OCI-LY1 (cell line): ENCODE data around the gene KAT2A.
"Not testable (repeated sequence)": the region's sequence is repeated elsewhere in the genome, so short reads cannot be mapped to it uniquely, and the experiment has no call there.

ENCODE experiments used
- H2AFZ ChIP-seq: fragments of 200-600 bp; sonication (generic), shearing (Covaris generic); 2 replicates; pipeline ENCODE4 v1.6.0; 2014; ENCODE audit warnings: antibody characterized with exemption, mild to moderate bottlenecking, low read length
- H3F3A ChIP-seq: fragments of 200-600 bp; sonication (generic), shearing (Covaris generic); 2 replicates; pipeline ENCODE4 v1.6.0; 2014; ENCODE audit warnings: mild to moderate bottlenecking, antibody characterized with exemption, low read length, moderate library complexity; ENCODE audit not compliant: insufficient read depth
- H3K27ac ChIP-seq: fragments of 200-600 bp; sonication (generic); 2 replicates; pipeline ENCODE4 v1.5.1; 2014; ENCODE audit warnings: low read length, mixed run types, mild to moderate bottlenecking, low read depth; ENCODE audit not compliant: poor library complexity, severe bottlenecking
- H3K27me3 ChIP-seq: fragments of 200-600 bp; sonication (generic); 2 replicates; pipeline ENCODE4 v1.6.0; 2014; ENCODE audit warnings: antibody characterized with exemption, mild to moderate bottlenecking, low read length, moderate library complexity; ENCODE audit not compliant: insufficient read depth
- H3K36me3 ChIP-seq: fragments of 200-600 bp; sonication (generic); 2 replicates; pipeline ENCODE4 v1.6.1; 2014; ENCODE audit warnings: mild to moderate bottlenecking, antibody characterized with exemption, low read length, moderate library complexity, mixed read lengths; ENCODE audit not compliant: insufficient read depth
- H3K4me1 ChIP-seq: fragments of 200-600 bp; sonication (generic); 2 replicates; pipeline ENCODE4 v1.5.1; 2014; ENCODE audit warnings: mild to moderate bottlenecking, low read length, moderate library complexity; ENCODE audit not compliant: insufficient read depth, severe bottlenecking
- H3K4me2 ChIP-seq: fragments of 200-600 bp; sonication (generic), shearing (Covaris generic); 2 replicates; pipeline ENCODE4 v1.6.1; 2014; ENCODE audit warnings: low read length
- H3K4me3 ChIP-seq: fragments of 200-600 bp; sonication (generic); 2 replicates; pipeline ENCODE4 v1.5.1; 2014; ENCODE audit warnings: low read length, low read depth, mild to moderate bottlenecking, mixed read lengths; ENCODE audit not compliant: poor library complexity, severe bottlenecking
- H3K79me2 ChIP-seq: fragments of 200-600 bp; shearing (Covaris generic); 2 replicates; pipeline ENCODE4 v1.6.1; 2016; ENCODE audit warnings: mixed run types, low read length, mixed read lengths; ENCODE audit not compliant: insufficient read depth
- H3K9ac ChIP-seq: fragments of 200-600 bp; sonication (generic), shearing (Covaris generic); 2 replicates; pipeline ENCODE4 v1.6.1; 2014; ENCODE audit warnings: mild to moderate bottlenecking, low read length, mixed read lengths
- H3K9me2 ChIP-seq: fragments of 200-600 bp; sonication (generic), shearing (Covaris generic); 2 replicates; pipeline ENCODE4 v1.6.1; 2014; ENCODE audit warnings: low read depth, mild to moderate bottlenecking, low read length, mixed read lengths
- H3K9me3 ChIP-seq: fragments of 200-600 bp; shearing (Covaris generic); 2 replicates; pipeline ENCODE4 v1.6.1; 2014; ENCODE audit warnings: low read length, mixed read lengths
- H4K20me1 ChIP-seq: fragments of 200-600 bp; sonication (generic), shearing (Covaris generic); 2 replicates; pipeline ENCODE4 v1.6.0; 2016; ENCODE audit warnings: mild to moderate bottlenecking, low read length; ENCODE audit not compliant: insufficient read depth
- CTCF ChIP-seq: fragments of 200-600 bp; sonication (generic), shearing (Covaris generic); IDR thresholded peaks from 2 replicates; pipeline ENCODE4 v1.5.1; 2017; ENCODE audit warnings: mild to moderate bottlenecking, antibody characterized with exemption, low read length, moderate library complexity, mixed read lengths
- EZH2 ChIP-seq: fragments of 200-600 bp; sonication (generic), shearing (Covaris generic); IDR thresholded peaks from 2 replicates; pipeline ENCODE4 v1.8.0; 2017; ENCODE audit warnings: borderline replicate concordance, mixed run types, mild to moderate bottlenecking, antibody characterized with exemption, low read length, moderate library complexity, mixed read lengths

The KAT2A gene

DNA sequence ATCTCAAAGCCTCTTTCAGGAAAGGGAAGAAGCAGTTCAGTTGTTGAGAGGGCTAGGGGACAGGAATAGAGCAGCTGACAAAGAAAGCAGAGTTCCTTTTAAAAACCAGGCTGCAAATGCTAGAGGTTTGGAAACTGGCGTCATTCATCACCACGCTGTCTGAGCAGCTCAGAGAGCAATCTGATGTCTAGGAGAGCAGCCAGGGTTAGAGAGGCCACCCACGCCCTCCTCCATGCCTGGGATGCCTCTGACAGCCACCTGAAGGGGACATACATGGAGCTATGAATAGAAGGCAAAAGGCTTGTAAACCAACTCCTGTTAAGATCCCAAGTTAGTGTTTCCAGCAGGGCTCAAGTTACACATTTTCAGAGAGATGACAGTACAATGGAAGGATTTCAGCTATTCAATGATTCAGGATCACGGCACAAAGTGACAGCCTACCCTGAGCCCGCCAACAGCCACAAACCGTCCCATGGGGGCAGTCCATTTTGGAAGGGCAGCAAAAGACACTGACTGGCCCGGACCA, 21.3 kb upstream of the KAT2A start:
- Histone ChIP-seq H2AFZ (no peak overlapping the region), H3K4me2 (no peak overlapping the region), H3K79me2 (peaks cover 16% of the 10 kb centered on the region), H3K9ac (no peak overlapping the region), H3K4me3 (no peak overlapping the region), H3K4me1 (peaks cover 25% of the 10 kb centered on the region), H4K20me1 (no peaks in the 10 kb centered on the region), H3K9me3 (no peaks in the 10 kb centered on the region), H3K27ac (no peak overlapping the region), H3K27me3 (no peaks in the 10 kb centered on the region), H3K9me2 (no peaks in the 10 kb centered on the region), H3F3A (no peaks in the 10 kb centered on the region), H3K36me3 (peaks cover 35% of the 10 kb centered on the region)
- TF ChIP-seq EZH2 (no peak), CTCF (no peak)

- Histone ChIP-seq H3K36me3 (peaks cover 33% of the 10 kb centered on the region), H3F3A (no peaks in the 10 kb centered on the region), H4K20me1 (no peaks in the 10 kb centered on the region), H3K9me3 (no peaks in the 10 kb centered on the region), H3K27me3 (no peaks in the 10 kb centered on the region), H3K79me2 (peaks cover 19% of the 10 kb centered on the region), H3K9ac (no peak overlapping the region), H3K27ac (no peak overlapping the region), H2AFZ (no peak overlapping the region), H3K4me1 (peaks cover 35% of the 10 kb centered on the region), H3K4me3 (no peak overlapping the region), H3K4me2 (no peak overlapping the region), H3K9me2 (no peaks in the 10 kb centered on the region)
- TF ChIP-seq EZH2 = no peak
- TF ChIP-seq CTCF = no peak
These were observed 20.2 kb upstream of the KAT2A start for GRCh38 chr17:42141382-42141781.

DNA sequence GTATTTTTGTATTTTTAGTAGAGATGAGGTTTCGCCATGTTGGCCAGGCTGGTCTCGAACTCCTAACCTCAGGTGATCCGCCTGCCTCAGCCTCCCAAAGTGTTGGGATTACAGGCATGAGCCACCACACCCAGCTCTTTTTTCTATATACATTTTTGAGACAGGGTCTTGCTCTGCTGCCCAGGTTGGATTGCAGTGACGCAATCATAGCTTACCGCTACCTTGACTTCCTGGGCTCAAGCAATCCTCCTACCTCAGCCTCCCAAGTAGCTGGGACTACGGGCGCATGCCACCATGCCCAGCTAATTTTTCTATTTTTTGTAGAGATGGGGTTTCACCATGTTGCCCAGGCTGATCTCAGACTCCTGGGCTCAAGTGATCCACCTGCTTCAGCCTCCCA, 19.5 kb upstream of the KAT2A start:
- not testable (repeated sequence) for H3K9me2 ChIP-seq, H3K9ac ChIP-seq, H3K27me3 ChIP-seq, H4K20me1 ChIP-seq, H3K27ac ChIP-seq, H3K4me3 ChIP-seq, H3F3A ChIP-seq, H2AFZ ChIP-seq, H3K9me3 ChIP-seq, H3K4me2 ChIP-seq
- Histone ChIP-seq H3K79me2 (peaks cover 19% of the 10 kb centered on the region), H3K36me3 (peaks cover 28% of the 10 kb centered on the region), H3K4me1 (peaks cover 42% of the 10 kb centered on the region)

DNA sequence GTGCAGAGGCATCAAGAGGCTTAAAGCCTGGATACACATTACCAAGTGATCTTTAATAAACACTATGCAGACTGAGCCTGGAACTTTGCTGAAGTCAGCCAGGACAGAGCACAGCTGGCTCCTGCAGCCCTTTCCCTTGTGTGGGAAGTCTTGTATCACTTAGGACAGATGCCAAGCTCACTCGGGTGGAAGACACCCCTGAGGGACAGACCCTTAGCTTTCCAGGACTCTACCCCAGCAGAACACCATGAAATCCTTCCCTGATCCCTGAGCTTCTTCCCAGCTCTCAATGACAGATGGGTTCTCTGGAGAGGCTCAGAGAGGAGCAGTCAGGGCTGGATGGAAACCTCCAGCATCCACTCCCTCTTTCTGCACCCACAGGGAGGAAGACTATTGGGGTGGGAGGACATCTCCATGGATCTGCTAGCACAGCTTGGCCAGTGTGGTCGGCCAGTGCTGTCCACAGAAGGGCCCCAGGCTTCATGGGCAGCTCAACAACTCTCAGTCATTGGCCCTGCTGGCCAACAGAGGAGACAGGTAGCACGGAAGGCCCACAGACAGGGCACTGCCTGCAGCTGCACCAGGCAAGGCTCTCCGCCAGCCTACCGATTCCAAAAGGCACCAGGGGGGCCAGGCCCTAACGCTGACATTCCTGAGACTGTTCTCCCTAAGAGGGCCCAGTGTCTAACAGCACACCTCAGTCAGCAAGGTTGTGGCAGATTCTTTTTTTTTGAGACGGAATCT, 17.8 kb upstream of the KAT2A start:
- Histone ChIP-seq H3K27ac (no peak overlapping the region), H3K4me2 (no peak overlapping the region), H4K20me1 (no peaks in the 10 kb centered on the region), H3K79me2 (peaks cover 13% of the 10 kb centered on the region), H3K9me3 (no peaks in the 10 kb centered on the region), H3K4me3 (no peak overlapping the region), H3K27me3 (no peaks in the 10 kb centered on the region), H3F3A (peaks cover 8% of the 10 kb centered on the region; the same call in 1 of the 2 replicates), H3K36me3 (peaks cover 21% of the 10 kb centered on the region; the same call in 1 of the 2 replicates), H3K9ac (no peak overlapping the region), H3K4me1 (peaks cover 60% of the 10 kb centered on the region), H3K9me2 (no peaks in the 10 kb centered on the region), H2AFZ (no peak overlapping the region)
- TF ChIP-seq CTCF (no peak), EZH2 (no peak)
